Left lung (tissue), 10 donors: Measurements from ENCODE around the gene BCL11B. TPM values are rescaled to one million over a fixed set of nuclear protein-coding genes. Genes with fewer than 3 reads are reported as not detected.

Experiments
- ATAC-seq: fragments of 200-7000 bp; cut with Tn5 transposase; one replicate; pipeline ENCODE4 v1.9.1; 2020; ENCODE audit warnings: moderate library complexity
- DNase-seq, 4 donors: peaks; one replicate each; pipeline ENCODE4 v3.0.0-alpha.2; 2013 to 2020
- H3K27ac ChIP-seq, 2 donors: fragments of 200-600 bp; sonication (generic) in 1 of 2; one replicate each; pipeline versions ENCODE4 v1.5.0 to v1.8.0; 2020 to 2021
- H3K27me3 ChIP-seq, 2 donors: fragments of 200-600 bp; sonication (generic) in 1 of 2; one replicate each; pipeline versions ENCODE4 v1.5.0 to v1.8.0; 2020 to 2021
- H3K36me3 ChIP-seq, 2 donors: fragments of 200-600 bp; sonication (generic) in 1 of 2; one replicate each; pipeline versions ENCODE4 v1.5.0 to v1.8.0; 2020 to 2021
- H3K4me1 ChIP-seq, 2 donors: fragments of 200-600 bp; one replicate each; pipeline ENCODE4 v1.8.0; 2021
- H3K4me3 ChIP-seq, 2 donors: fragments of 200-600 bp; sonication (generic) in 1 of 2; one replicate each; pipeline versions ENCODE4 v1.5.0 to v1.8.0; 2020 to 2021; ENCODE audit warnings: mild to moderate bottlenecking in 1 of 2
- H3K9me3 ChIP-seq, 2 donors: fragments of 200-600 bp; sonication (generic) in 1 of 2; one replicate each; pipeline versions ENCODE4 v1.5.0 to v1.8.0; 2020 to 2021
- CTCF ChIP-seq, 2 donors: fragments of 200-600 bp; sonication (generic) in 1 of 2; IDR thresholded peaks; one replicate each; pipeline versions ENCODE4 v1.5.0 to v1.8.0; 2021; ENCODE audit warnings: antibody characterized with exemption in 2 of 2
- intact Hi-C, 2 donors: fragments of 100-400 bp; cut with DNase I; formaldehyde crosslinking; loops; one replicate each; pipeline versions ENCODE4 v1.11.2 to v1.14.2; 2022
- polyA plus RNA-seq, 6 donors: library from polyadenylated mRNA; unstranded; fragments of 120-200 nt; gene quantifications; one replicate each; pipeline ENCODE4 v1.2.1, GENCODE V29; 2013; ENCODE audit not compliant: insufficient read length in 6 of 6
- total RNA-seq, 2 donors: library from RNA; stranded (reverse); fragmentation: NEBNext Ultra II Directional; extraction: Animal tissue kit (Norgen Biotek cat#: 25700); gene quantifications; one replicate each; pipeline ENCODE4 v1.2.1, GENCODE V29; 2021
- donor health status: DM: no; HTN: yes; CAD: no.
- donor health status: DM: no; HTN: no; CAD: no.

BCL11B gene
- total and polyA plus RNA-seq, 8 donors, result 1.4 to 3.6 (median 3.2) TPM

- no peaks in the 10 kb centered on the region for H3K4me1 ChIP-seq
- H3K27ac ChIP-seq, result no peak overlapping the region
- intact Hi-C loops, result no loop called here
- ATAC-seq (no peak), DNase-seq (no peak)
- TF ChIP-seq CTCF (IDR thresholded peaks at IDR 0.05), result no peak
- peaks cover 4 to 86% of the 10 kb centered on the region in 2 donors for H3K27me3 ChIP-seq
- H3K9me3 ChIP-seq, result peaks cover 0 to 2% of the 10 kb centered on the region in 2 donors
- no peaks in the 10 kb centered on the region for H3K36me3 ChIP-seq
- no peak overlapping the region for H3K4me3 ChIP-seq
Measured at GRCh38 chr14:99234961-99235571, 36.9 kb downstream of the BCL11B start.

GRCh38 chr14:99234355-99234754, 37.6 kb downstream of the BCL11B start:
- Histone ChIP-seq H3K4me3 (no peak overlapping the region), H3K9me3 (peaks cover 0 to 2% of the 10 kb centered on the region in 2 donors), H3K27me3 (peaks cover 4 to 92% of the 10 kb centered on the region in 2 donors), H3K4me1 (no peaks in the 10 kb centered on the region), H3K36me3 (no peaks in the 10 kb centered on the region), H3K27ac (no peak overlapping the region)
- ATAC-seq (no peak), DNase-seq (no peak)
- no peak for TF ChIP-seq CTCF (IDR thresholded peaks at IDR 0.05)
- intact Hi-C loops, result no loop called here

- no peak for TF ChIP-seq CTCF (IDR thresholded peaks at IDR 0.05)
- Histone ChIP-seq H3K4me1 (no peaks in the 10 kb centered on the region), H3K9me3 (peaks cover 0 to 2% of the 10 kb centered on the region in 2 donors), H3K4me3 (no peak overlapping the region), H3K36me3 (no peaks in the 10 kb centered on the region), H3K27me3 (peaks cover 4 to 85% of the 10 kb centered on the region in 2 donors), H3K27ac (no peak overlapping the region)
- no peak for DNase-seq
- intact Hi-C loops, result no loop called here
- no peak for ATAC-seq
Measured at GRCh38 chr14:99233222-99234035, 38.6 kb downstream of the BCL11B start.

- Histone ChIP-seq H3K27ac (no peak overlapping the region), H3K27me3 (peaks cover 4 to 78% of the 10 kb centered on the region in 2 donors), H3K4me1 (no peaks in the 10 kb centered on the region), H3K9me3 (peaks cover 0 to 2% of the 10 kb centered on the region in 2 donors), H3K36me3 (no peaks in the 10 kb centered on the region), H3K4me3 (no peak overlapping the region)
- TF ChIP-seq CTCF (IDR thresholded peaks at IDR 0.05), result no peak
- ATAC-seq (no peak), DNase-seq (no peak)
- intact Hi-C loops, result no loop called here
Measured at GRCh38 chr14:99232714-99233214, 39.2 kb downstream of the BCL11B start.
